ENCODE measurements around the gene RYR3. TPM values are rescaled to one million over a fixed set of nuclear protein-coding genes. Genes with fewer than 3 reads are reported as not detected.

RYR3 gene
- total RNA-seq (not detected in 2 replicates), polyA plus RNA-seq (not detected in 2 replicates), polyA minus RNA-seq (0.07 TPM in 1 of 2 replicates, not detected in the other)
- total RNA-seq (2013): 0.89 TPM

GRCh38 chr15:33310481-33311311, at the start of gene RYR3:
TSS of gene RYR3 (plus strand) at chr15:33310967. CDS start at chr15:33311046, 79 bp downstream.
- no peak within 1 kb of the TSS for H3K27ac ChIP-seq (ENCODE audit: low read length in 2 of 2)
- H3K4me1 ChIP-seq (ENCODE audit: control insufficient read depth in 2 of 2, insufficient read depth in 2 of 2, low read length in 2 of 2): no peaks in the 10 kb centered on the region
- POLR2A ChIA-PET: no interaction called here
- no peaks in the 10 kb centered on the region for H3K36me3 ChIP-seq (replicated peaks in 1 of 2; ENCODE audit: control extremely low read depth in 1 of 2, control insufficient read depth in 1 of 2, extremely low read depth in 1 of 2, insufficient read depth in 2 of 2, low read length in 1 of 2)
- 4% methylated on average over 84 of the region's 84 CpGs for WGBS (ENCODE audit: insufficient coverage)
- no peaks in the 10 kb centered on the region for H3K9me3 ChIP-seq (ENCODE audit: control extremely low read depth in 1 of 3, control insufficient read depth in 2 of 3, insufficient read depth in 1 of 3, low read length in 2 of 3)
- Mint-ChIP-seq H3K4me1 (peaks cover 4% of the 10 kb centered on the region), H3K9me3 (ENCODE audit: insufficient read depth) (no peaks in the 10 kb centered on the region), H3K4me3 (no peak within 1 kb of the TSS), H3K27me3 (peaks cover 51% of the 10 kb centered on the region), H3K27ac (no peak within 1 kb of the TSS)
- no peaks in the 10 kb centered on the region for H4K20me1 ChIP-seq (ENCODE audit: control insufficient read depth, insufficient read depth, low read length, poor library complexity, severe bottlenecking)
- H3K79me2 ChIP-seq (ENCODE audit: control insufficient read depth, insufficient read depth, low read length): no peaks in the 10 kb centered on the region
- no peak within 1 kb of the TSS for H2AFZ ChIP-seq (ENCODE audit: insufficient read depth, low read depth, low read length, poor library complexity, severe bottlenecking)
- peaks cover 0 to 34% (median 12%) of the 10 kb centered on the region in 4 experiments for H3K27me3 ChIP-seq (replicated peaks in 1 of 4; ENCODE audit: control extremely low read depth in 1 of 4, control insufficient read depth in 3 of 4, insufficient read depth in 4 of 4, low read length in 3 of 4)
- DNase-seq (no peak), ATAC-seq (ENCODE audit: low read depth) (no peak)
- H3K4me2 ChIP-seq (replicated peaks; ENCODE audit: low read depth, low read length, poor library complexity, severe bottlenecking): peak within 1 kb of the TSS; percentile 8
- no peak within 1 kb of the TSS for H3K9ac ChIP-seq (ENCODE audit: low read length)
- no peak within 1 kb of the TSS for H3K4me3 ChIP-seq (ENCODE audit: control extremely low read depth in 1 of 5, extremely low read depth in 1 of 5, insufficient read depth in 1 of 5, low read depth in 2 of 5, low read length in 4 of 5)
- intact Hi-C loops (cut with micrococcal nuclease): no loop called here
- no peak for TF ChIP-seq EZH2 (IDR thresholded peaks at IDR 0.05; ENCODE audit: borderline replicate concordance, insufficient read depth, low read depth, low read length, poor library complexity, severe bottlenecking)
- TF ChIP-seq, protein P1, sequence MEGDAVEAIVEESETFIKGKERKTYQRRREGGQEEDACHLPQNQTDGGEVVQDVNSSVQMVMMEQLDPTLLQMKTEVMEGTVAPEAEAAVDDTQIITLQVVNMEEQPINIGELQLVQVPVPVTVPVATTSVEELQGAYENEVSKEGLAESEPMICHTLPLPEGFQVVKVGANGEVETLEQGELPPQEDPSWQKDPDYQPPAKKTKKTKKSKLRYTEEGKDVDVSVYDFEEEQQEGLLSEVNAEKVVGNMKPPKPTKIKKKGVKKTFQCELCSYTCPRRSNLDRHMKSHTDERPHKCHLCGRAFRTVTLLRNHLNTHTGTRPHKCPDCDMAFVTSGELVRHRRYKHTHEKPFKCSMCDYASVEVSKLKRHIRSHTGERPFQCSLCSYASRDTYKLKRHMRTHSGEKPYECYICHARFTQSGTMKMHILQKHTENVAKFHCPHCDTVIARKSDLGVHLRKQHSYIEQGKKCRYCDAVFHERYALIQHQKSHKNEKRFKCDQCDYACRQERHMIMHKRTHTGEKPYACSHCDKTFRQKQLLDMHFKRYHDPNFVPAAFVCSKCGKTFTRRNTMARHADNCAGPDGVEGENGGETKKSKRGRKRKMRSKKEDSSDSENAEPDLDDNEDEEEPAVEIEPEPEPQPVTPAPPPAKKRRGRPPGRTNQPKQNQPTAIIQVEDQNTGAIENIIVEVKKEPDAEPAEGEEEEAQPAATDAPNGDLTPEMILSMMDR (IDR thresholded peaks at IDR 0.05): no peak
- CTCF ChIA-PET: no interaction called here

GRCh38 chr15:33262306-33262705, 48.5 kb upstream of the RYR3 start:
- Mint-ChIP-seq H3K9me3 (ENCODE audit: insufficient read depth) (peaks cover 3% of the 10 kb centered on the region), H3K27ac (no peak overlapping the region), H3K4me1 (no peaks in the 10 kb centered on the region), H3K27me3 (no peaks in the 10 kb centered on the region), H3K4me3 (no peak overlapping the region)
- H3K79me2 ChIP-seq (ENCODE audit: control insufficient read depth, insufficient read depth, low read length): no peaks in the 10 kb centered on the region
- H3K4me1 ChIP-seq (ENCODE audit: control insufficient read depth in 2 of 2, insufficient read depth in 2 of 2, low read length in 2 of 2): no peaks in the 10 kb centered on the region
- no peak overlapping the region for H3K9ac ChIP-seq (ENCODE audit: low read length)
- no peaks in the 10 kb centered on the region for H4K20me1 ChIP-seq (ENCODE audit: control insufficient read depth, insufficient read depth, low read length, poor library complexity, severe bottlenecking)
- WGBS (ENCODE audit: insufficient coverage): no CpG with 5 or more reads among the region's 2 CpGs
- no peaks in the 10 kb centered on the region for H3K9me3 ChIP-seq (ENCODE audit: control extremely low read depth in 1 of 3, control insufficient read depth in 2 of 3, insufficient read depth in 1 of 3, low read length in 2 of 3)
- TF ChIP-seq, protein P1 (IDR thresholded peaks at IDR 0.05): no peak
- no peak for TF ChIP-seq EZH2 (IDR thresholded peaks at IDR 0.05; ENCODE audit: borderline replicate concordance, insufficient read depth, low read depth, low read length, poor library complexity, severe bottlenecking)
- H3K4me3 ChIP-seq (ENCODE audit: control extremely low read depth in 1 of 5, extremely low read depth in 1 of 5, insufficient read depth in 1 of 5, low read depth in 2 of 5, low read length in 4 of 5): no peak overlapping the region
- H3K27ac ChIP-seq (ENCODE audit: low read length in 2 of 2): no peak overlapping the region
- H2AFZ ChIP-seq (ENCODE audit: insufficient read depth, low read depth, low read length, poor library complexity, severe bottlenecking): no peak overlapping the region
- no peaks in the 10 kb centered on the region for H3K27me3 ChIP-seq (replicated peaks in 1 of 4; ENCODE audit: control extremely low read depth in 1 of 4, control insufficient read depth in 3 of 4, insufficient read depth in 4 of 4, low read length in 3 of 4)
- ChIA-PET CTCF (interaction anchor here (0.6 kb wide), 1 partner anchor 334 kb away, joined by 3 read pairs; no protein-coding TSS in a partner anchor), POLR2A (no interaction called here)
- intact Hi-C loops (cut with micrococcal nuclease): no loop called here
- no peak overlapping the region for H3K4me2 ChIP-seq (replicated peaks; ENCODE audit: low read depth, low read length, poor library complexity, severe bottlenecking)
- H3K36me3 ChIP-seq (replicated peaks in 1 of 2; ENCODE audit: control extremely low read depth in 1 of 2, control insufficient read depth in 1 of 2, extremely low read depth in 1 of 2, insufficient read depth in 2 of 2, low read length in 1 of 2): no peaks in the 10 kb centered on the region
- DNase-seq: no peak
- no peak for ATAC-seq (ENCODE audit: low read depth)
